NAMALWA (cell line): ENCODE measurements around the gene OPN3.

Source experiments
- DNase-seq: peaks from one replicate; pipeline ENCODE4 v3.0.0-alpha.2; 2015; ENCODE audit warnings: low spot score

Gene OPN3

DNA sequence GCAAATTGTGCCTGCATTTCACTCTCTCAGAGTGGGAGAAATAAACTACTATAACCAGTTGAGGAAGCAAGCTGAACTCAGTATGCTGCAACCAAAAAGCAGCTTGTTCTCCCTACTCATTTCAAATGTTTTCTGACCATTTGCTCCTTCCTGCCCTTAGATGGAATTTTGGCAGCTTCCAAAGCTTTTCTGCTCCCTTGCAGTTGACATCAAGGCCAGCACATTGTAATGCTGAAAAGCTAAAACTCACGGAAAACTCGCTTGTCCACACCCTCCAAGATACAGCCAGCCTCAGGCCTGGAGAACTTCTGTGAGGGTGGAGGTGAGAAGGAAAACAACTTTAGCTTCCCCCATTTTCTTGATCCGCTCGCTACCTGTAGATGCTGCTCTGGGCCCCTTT lies 5.0 kb upstream of the OPN3 start:
- no peak for DNase-seq

DNA sequence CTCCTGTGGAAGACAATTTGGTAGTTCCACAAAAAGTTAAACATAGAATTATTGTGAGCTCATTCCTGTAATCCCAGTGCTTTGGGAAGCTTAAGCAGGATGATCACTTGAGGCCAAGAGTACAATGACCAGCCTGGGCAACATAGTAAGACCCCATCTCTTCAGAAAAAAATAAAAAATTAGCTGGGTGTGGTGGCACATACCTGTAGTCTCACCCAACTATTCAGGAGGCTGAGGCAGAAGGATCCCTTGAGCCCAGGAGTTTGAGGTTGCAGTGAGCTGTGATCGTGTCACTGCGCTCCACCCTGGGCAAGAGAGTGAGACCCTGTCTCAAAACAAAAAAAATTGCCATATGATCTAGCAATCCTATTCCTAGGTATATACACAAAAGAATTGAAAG lies 4.1 kb upstream of the OPN3 start:
- DNase-seq: no peak

DNA sequence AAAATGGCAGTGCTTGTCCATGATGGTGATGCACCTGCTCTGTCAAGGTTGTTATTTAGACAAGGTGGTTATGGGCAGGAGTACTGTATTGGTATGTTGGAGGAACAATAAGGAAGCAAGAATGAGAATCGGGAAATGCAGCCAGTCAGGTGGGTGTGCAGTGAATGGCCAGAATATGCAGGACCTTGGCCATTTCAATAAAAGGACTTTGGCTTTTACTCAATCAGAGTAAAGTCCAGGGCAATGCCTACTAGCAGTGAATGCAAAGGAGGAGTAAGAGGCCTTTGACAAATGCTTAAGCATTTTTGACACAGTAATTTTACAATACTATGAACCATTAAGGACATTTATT lies 2.4 kb upstream of the OPN3 start:
- DNase-seq: no peak

DNA sequence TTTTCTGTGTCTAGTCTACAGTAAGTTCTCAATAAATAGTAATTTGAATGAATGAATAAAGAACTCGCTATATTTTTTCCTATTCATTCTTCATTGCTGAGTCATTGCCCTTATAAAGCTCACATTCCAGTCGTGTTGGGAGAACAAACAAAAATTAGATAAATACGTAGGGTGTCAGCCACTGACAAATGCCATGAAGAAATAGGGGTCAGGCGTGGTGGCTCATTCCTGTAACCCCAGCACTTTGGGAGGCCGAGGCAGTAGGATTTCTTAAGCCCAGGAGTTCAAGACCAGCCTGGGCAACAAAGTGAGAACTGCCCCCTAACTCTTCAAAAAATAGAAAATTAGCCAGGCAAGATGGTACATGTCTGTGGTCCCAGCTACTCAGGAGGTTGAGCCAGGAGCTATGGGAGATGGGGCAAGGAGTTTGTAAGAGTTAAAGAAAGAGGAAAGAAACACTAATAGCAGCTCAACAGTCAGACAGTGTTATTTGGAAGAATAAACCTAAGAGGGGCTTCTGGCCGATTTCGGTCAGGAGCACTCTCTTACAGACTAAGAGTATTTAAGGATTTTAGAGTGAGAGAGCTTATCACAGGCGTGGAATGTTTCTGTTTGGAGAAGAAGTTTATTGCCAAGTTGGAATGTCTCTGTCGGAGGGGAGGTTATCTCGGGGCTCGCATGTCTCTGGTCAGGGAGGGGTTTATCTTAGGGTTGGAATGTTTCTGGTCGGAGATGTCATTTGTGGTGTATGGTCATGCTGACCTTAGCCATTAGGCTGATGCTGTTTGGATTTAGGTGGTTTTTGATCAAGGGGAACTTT lies 1.8 kb upstream of the OPN3 start:
- no peak for DNase-seq

DNA sequence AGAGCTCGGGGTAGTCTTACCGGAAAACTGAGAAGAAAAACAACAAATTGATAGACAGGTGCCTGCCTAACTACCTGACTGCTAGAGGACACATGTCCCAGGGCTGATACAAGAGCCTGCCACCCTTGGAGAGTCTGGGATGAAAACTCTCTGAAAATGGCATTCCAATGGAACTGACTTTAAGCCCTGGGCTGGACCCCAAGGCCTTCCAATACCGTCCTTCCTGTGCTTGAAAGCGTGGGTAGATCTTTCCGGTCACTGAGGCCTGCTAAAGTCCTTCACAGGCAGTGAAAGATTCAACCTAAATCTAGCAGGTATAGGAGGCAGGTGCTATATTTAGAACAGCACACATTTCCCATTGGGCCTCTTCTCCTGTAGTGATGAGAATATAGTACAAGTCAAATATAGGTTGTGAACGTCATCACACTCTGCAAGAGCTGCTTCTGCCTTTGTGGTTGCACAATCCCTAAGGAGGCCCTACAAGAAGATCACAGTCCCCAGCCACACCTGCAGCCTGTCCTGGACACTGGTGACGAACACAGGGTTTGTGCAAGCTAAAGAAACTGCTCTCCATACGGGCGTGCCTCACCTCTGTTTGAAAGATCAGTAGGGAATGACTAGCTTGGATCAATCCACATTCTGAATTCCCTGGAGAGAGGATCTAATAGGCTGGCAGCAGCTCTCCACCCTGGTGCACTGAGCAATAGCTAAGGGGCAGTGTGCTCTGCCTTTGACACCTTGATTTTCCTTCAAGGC lies 876 bp upstream of the OPN3 start:
- peak; percentile 38 for DNase-seq

GRCh38 chr1:241639623-241640148 lies 483 bp downstream of the OPN3 start:
- no peak for DNase-seq

- DNase-seq: peak; percentile 59
These were observed 1.1 kb downstream of the OPN3 start for GRCh38 chr1:241638909-241639622.

GRCh38 chr1:241638099-241638682 lies 2.0 kb downstream of the OPN3 start:
- no peak for DNase-seq

GRCh38 chr1:241637604-241638003 lies 2.6 kb downstream of the OPN3 start:
- DNase-seq: no peak

GRCh38 chr1:241637046-241637590 lies 3.1 kb downstream of the OPN3 start:
- DNase-seq: no peak

DNA sequence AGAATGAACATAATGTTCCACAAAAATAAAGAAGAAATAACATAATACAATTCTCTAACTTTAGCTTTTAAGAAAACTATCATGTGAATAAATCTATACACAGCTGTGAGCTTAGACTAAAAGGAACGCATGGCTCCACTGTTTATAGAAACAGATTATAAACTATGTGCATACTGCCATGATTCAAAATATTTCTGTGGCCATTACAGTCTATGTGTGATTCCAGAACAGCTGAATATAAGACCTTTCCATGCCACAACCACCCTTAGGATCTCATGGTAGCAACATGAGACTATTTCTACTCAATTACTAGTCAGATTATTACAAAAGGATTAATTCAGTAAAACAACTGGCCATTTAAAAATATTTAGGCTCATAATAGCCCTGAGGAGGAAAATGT lies 3.9 kb downstream of the OPN3 start:
- no peak for DNase-seq

DNA sequence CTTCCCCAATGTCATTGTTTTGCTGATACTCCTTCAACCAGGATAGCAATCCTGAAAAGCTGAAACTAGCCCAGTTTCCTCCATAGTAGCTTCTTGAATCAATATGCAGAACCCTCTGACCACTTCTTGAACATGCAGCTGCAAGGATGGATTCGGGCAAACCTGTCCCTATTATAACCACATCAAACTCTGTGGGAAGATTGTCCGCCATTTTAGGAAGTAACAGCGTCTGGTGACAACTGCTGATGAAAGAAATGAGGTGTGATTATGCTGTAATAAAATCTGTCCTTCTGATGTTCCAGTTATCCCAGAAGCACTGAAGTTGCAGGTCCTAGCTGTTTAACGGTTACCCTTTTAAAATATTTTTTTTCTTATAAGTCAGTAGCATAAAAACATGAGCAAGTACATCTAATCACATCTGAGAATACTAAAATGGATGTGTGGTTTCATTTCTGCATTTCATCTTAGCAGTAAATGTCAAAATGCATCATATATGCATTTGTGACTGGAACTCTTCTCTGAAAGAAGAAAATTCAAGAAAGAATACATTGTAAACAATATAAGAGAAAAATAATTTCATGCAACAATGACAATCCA lies 4.5 kb downstream of the OPN3 start:
- peak; percentile 26 for DNase-seq

- DNase-seq: no peak
These were observed 7.2 kb downstream of the OPN3 start for GRCh38 chr1:241632987-241633386.

DNA sequence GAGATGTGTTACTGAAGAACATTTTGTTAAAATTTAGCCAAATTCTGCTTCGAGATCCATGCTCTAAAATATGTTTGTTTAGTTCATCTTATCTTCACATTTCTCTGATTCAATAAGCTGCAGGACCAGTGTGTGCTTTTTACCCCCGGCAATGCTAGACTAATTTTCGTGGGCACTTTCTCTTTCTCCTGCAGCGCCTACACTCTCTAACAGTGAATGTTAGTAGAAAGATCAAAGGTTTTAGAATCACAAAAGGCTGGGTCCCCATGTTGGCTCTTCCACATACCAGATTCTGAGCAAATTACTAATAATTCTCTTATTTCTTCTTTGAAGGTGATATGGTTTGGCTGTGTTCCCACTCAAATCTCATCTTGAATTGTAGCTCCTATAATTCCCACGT lies 8.5 kb downstream of the OPN3 start:
- no peak for DNase-seq

DNA sequence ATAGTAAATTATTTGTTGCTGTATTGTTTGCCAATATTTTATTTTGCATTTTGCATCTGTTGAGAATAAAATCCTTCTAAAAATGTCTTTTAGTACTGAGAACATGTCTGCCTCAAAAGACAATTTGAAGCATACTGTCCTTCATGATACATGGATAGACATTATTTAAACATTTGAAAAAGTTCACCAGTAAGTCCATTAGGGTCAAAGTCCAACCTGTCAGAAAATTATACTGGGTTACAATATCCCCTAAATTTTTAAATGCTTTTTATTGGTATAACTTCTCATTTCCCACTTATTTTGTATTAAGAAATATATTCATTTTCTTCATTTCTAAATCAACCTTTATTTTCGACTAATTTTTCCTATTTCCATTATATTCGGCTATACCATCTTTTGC lies 9.3 kb downstream of the OPN3 start:
- DNase-seq: no peak

GRCh38 chr1:241630476-241630875 lies 9.7 kb downstream of the OPN3 start:
- no peak for DNase-seq

GRCh38 chr1:241630005-241630404 lies 10.2 kb downstream of the OPN3 start:
- no peak for DNase-seq

- DNase-seq: peak; percentile 83
These were observed 12.5 kb downstream of the OPN3 start for GRCh38 chr1:241627453-241628259.

GRCh38 chr1:241624935-241625334 lies 15.2 kb downstream of the OPN3 start:
- DNase-seq: no peak

GRCh38 chr1:241622669-241623068 lies 17.5 kb downstream of the OPN3 start:
- no peak for DNase-seq

DNA sequence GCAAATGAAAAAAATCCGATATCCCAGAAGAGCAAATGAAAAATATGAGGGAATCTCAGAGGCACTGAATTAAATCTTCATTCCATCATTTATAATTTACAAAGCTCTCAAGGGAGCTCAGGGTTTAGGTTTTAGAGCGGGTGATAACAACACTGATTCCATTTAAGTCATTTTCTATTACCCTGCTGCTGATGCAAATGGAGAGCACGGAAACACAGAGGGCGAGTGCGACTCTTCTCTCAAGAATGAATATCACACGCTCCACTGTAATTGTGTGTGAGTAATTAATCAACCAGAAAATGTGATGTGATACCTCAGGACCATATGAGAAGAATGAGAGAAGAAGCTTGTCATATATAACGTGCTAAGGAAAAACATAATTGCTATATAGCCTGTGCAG lies 22.7 kb downstream of the OPN3 start:
- DNase-seq: no peak
